WI38 (cell line): Measurements from ENCODE around the gene NPIPB5.
"Not testable (repeated sequence)": the region's sequence is repeated elsewhere in the genome, so short reads cannot be mapped to it uniquely, and the experiment has no call there.

Source experiments
- H3K4me3 ChIP-seq: 2 replicates; pipeline ENCODE4 v1.5.1; 2011; ENCODE audit warnings: low read depth, mild to moderate bottlenecking, control low read depth, low read length

NPIPB5 gene

GRCh38 chr16:22510591-22510990 is at the start of gene NPIPB5:
NPIPB5 (plus strand) TSS chr16:22510891; CDS start chr16:22513802, 2,911 bp downstream.
- not testable (repeated sequence) for H3K4me3 ChIP-seq

- H3K4me3 ChIP-seq: not testable (repeated sequence)
Observed at GRCh38 chr16:22468846-22469245, 41.8 kb upstream of the NPIPB5 start.

- H3K4me3 ChIP-seq: not testable (repeated sequence)
Observed at GRCh38 chr16:22537996-22538395, 27.3 kb downstream of the NPIPB5 start.

- not testable (repeated sequence) for H3K4me3 ChIP-seq
Observed at GRCh38 chr16:22544809-22545208, 34.1 kb downstream of the NPIPB5 start.

GRCh38 chr16:22546630-22547029 is 35.9 kb downstream of the NPIPB5 start:
- H3K4me3 ChIP-seq: not testable (repeated sequence)

- not testable (repeated sequence) for H3K4me3 ChIP-seq
Observed at GRCh38 chr16:22547170-22547765, 36.6 kb downstream of the NPIPB5 start.

GRCh38 chr16:22549853-22550252 is 39.2 kb downstream of the NPIPB5 start:
- not testable (repeated sequence) for H3K4me3 ChIP-seq

- H3K4me3 ChIP-seq: not testable (repeated sequence)
Observed at GRCh38 chr16:22551143-22551542, 40.5 kb downstream of the NPIPB5 start.

- H3K4me3 ChIP-seq: not testable (repeated sequence)
Observed at GRCh38 chr16:22551651-22552050, 41.0 kb downstream of the NPIPB5 start.

- H3K4me3 ChIP-seq: not testable (repeated sequence)
Observed at GRCh38 chr16:22556759-22557158, 46.1 kb downstream of the NPIPB5 start.
